HPDE6-E6E7 (cell line): Measurements from ENCODE around the gene RAB3C.

Experiments used
- DNase-seq: peaks from one replicate; pipeline ENCODE4 v3.0.0; 2011; ENCODE audit warnings: missing footprints; ENCODE audit errors: extremely low spot score

The RAB3C gene

DNA sequence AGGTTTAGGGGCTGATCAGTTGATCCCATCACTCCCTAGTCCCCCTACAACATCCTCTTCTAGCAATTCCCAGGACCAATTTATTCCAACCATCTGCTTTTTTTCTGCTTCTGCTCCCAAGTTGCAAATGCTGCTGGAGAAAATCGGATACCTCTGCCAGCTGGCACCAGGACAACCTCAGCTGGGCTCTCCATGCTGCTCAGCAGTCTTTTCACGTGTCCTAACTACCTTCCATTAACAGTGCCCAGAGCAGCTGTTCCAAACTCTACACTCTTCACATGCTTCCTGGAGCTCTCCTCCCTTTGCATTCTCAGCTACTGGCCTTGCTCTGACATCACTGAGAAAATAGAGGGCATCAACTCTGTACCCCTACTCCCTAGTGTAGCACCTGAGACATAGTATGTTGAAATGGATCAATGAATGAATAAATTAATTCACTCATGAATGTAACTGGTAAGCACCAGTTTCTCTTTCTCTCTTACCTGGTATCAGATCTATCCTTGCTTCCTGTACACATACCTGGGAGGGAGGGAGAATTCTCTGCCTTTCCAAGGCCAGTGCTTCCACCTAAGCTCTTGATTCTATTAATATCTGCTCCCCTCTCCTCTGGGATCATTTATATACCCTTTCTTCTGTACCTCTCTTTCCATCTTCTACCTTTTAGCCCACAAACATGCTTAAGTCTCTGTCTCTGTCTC is 191.0 kb downstream of the RAB3C start:
- no peak for DNase-seq

DNA sequence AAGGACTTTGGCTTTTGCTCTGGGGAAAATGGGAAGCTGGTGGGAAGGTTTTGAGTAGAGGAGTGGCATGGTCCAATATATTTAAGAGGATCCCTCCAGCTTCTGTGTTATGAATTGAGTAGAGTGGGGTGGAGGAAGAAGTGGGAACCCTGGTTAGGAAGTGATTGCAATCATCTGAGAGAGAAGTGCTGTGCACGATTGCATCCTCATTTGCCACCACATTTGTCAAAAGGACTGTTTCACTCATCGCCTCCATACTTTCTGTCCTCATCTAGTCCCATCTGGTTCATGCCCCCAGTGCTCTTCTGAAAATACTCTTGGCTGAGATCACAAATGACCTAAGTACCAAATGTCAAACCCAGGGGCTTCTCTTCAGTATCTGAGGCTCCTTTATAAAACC is 192.1 kb downstream of the RAB3C start:
- DNase-seq = no peak

DNA sequence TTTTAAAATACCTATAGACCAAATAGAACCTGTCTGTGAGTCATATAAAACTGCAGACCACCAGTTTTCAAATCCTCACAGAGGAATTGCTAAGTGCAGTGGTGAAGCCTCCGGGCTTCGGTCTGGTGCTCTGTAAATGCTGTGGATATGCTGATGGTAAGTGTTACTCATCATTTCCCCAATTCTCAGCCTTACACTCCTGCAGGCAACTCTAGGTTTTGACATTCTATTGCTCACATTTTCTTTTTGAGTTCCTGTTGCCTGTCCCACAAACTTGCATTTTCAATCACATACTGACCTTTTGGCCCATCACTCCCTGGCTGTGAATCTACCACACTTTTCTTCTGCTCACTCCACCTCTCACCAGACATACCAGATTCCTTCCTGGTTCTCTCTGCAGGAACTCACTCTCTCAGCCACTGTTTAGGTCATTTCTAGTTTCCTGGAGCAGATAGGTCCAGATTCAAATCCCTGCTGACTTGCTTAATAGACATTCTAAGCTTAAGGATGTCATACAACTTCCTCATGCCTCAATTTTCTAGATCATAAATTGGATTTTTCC is 192.9 kb downstream of the RAB3C start:
- DNase-seq = no peak

DNA sequence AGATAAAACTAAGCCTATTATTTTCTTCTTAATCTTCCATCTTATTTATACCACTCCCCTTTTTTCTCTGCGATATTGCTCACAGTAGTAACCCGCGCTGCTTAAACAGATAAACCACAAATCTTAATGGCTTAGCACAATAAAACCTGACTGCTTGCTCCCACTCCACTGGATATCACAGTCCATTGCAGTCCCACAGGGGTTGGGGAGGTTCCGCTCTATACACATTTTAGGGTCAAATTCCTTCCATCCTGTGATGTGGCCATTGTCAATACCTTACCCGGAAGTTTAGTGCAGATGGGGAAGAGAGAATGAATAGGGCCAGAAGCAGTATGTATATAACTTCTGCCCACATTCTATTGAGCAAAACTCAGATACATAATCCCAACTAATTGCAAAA is 193.7 kb downstream of the RAB3C start:
- no peak for DNase-seq

DNA sequence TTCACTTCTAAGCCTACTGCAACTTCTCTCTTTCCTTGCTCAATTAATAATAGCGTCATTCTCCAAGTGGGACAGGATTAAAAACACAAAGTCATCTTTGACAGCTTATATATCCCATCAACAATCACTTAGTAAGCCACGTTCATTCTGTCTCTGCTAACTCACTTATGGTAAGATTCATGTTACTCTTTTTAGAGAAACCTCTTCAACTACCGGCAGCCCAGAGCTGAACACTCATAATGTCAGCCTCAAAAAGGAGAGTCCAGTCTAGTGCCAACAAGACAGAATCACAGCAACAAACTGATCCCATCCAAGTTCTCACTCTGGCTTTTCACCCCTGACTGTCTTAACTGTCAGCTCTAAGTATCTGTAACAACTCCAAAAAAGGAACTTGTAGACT is 196.0 kb downstream of the RAB3C start:
- no peak for DNase-seq

DNA sequence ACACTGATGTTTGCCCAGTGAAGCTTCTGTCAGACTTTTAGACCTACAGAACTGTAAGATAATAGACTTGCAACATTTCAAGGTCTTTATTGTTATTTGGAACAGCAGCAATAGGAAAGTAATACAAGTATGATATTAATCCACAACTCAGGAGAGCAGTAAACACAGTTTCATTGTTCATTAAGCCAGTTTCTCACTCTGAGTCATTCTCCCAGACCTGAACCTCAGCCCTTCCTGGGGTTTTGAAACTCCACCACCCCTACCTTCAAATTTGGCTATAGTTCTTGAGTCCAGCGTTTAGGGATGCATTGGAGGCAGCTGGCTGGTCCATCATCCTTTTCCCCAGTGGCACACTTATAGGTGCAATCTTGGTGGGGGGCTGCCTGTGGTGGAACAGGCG is 203.2 kb downstream of the RAB3C start:
- DNase-seq = no peak

DNA sequence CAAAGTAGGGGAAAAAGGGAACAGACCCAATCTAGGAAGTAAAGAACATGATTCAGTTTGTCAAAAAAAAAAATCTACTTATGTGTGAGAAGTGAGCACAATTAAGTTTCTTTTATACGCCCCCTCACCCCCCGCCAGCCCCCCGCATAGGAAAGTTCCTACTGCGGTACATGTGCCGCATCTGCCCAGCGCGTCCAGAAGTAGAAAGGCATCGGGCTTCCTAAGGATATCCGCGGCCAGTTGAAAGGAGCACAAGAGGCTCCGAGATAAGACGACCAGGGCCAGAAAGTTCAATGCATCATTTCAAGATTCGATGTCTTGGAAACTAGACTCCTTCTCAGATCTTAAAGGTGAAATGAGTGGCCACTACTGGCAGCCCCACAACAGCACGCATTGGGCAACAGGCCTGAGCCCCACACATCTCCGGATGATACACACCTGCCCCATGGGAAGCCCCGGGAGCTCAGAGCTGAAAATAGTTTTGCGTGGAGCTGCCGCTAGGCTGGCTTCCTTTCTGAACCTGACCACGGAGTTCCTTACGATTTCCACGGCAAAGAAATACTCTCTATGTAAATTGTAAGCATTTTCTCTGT is 203.9 kb downstream of the RAB3C start:
- DNase-seq = no peak

- no peak for DNase-seq
Measured at GRCh38 chr5:58787987-58788386, 205.1 kb downstream of the RAB3C start.

- no peak for DNase-seq
Measured at GRCh38 chr5:58793888-58794657, 211.2 kb downstream of the RAB3C start.

- DNase-seq = no peak
Measured at GRCh38 chr5:58794875-58795274, 212.0 kb downstream of the RAB3C start.

DNA sequence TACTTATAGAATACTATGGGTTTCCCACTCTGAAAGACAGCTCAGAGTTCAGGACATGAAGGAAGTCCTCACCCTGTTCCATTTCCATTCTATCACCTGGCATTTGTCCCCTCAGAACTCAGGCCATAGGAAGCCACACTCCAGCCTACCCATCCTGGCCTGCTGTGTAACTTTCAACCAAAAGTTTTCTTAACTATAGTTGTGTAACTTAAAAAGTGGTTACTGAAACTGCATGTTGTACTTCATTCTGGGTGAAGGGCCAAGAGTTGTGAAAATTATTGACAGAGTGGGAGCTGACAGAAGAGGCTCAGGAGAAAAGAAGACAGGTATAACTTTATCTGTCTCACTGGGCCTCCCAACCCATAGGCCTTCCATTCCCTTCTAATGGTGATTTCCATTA is 212.5 kb downstream of the RAB3C start:
- no peak for DNase-seq

- DNase-seq = no peak
Measured at GRCh38 chr5:58797021-58797420, 214.1 kb downstream of the RAB3C start.

DNA sequence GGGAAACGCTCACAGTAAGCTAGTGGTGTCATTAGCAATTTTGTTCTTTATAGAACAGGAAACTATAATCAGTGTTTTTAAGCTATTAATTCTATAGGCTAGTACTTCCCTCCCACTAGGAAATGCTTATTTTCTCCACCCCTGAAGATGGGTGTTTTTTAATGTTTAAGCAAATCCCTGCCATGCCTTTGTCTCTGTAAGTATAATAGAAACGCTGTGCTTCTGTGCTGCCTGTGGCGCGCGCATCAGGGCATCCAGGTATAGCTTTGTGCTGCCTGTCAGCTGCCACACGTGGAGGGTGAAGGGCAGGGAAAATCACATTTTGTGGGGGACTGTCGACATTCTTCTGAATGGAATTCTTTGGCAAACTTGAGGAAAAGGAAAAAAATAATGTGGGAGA is 217.5 kb downstream of the RAB3C start:
- no peak for DNase-seq

DNA sequence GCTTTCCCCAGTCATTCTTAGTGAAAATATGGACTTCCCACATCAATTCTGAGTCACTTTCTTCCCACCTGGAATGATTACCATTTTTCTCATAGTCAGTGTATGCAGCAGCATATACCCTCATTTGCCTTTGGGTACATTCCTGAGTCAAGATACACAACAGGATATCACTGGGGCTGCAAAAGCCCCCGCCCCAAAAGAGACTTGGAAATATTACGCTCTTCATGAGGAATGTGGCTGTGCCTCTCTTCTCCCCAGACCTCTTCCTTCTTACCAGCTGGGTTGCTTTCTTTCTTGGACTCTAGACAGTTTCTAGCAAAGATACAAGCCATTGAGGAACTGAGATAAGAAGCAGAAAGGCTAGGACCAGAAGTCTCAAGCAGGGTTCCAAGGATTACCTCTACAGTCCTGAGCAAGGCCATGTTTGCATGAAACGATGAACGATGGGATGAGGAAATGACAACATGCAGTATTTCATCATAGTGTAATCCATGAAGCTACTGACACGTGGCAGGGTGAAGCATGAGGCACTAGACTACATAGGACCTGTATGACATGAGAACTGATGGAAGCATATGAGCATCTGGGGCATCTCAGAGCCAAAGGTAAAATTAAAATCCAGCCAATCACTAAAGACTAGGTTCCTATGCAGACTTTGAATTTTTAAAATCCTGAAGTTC is 218.1 kb downstream of the RAB3C start:
- DNase-seq = no peak

- DNase-seq = no peak
Measured at GRCh38 chr5:58803056-58803455, 220.2 kb downstream of the RAB3C start.

DNA sequence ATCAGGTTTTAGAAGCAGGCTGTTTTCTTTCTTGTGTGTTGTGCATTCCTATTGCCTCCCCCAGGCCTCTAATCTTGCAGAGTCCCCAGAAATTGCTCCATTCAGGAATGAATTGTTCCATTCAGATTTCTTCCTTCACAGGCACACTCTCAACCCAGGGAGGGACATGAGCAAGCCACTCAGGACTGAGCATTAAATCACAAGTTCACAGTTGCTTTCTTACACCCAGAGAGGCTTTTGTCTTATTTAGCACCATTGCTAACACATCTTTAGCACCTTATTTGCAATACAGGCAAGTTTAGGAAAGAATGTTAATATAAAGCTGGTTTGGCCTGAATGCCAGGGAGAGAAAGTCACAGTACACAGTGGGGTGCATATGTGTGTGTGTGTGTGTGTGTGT is 221.4 kb downstream of the RAB3C start:
- no peak for DNase-seq

- DNase-seq = no peak
Measured at GRCh38 chr5:58810086-58810485, 227.2 kb downstream of the RAB3C start.

DNA sequence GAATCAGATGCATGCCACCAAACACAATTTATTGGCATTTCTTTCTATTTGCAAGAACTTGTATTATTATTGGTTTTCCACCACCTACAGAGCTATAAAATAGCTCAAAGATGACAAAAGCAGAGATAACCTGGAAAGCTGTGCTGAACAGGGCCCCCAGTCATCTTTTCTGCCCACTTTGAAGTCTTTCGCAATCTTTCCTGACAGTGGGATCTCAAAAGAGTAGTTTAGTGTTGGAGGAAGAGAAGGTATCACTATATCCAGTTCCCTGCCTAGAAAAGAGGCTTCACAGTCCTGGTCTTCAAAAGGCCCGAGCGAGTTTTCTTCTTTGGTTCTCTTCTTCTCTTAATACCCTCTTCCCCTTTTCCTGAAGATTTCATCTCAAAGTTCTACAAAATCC is 231.0 kb downstream of the RAB3C start:
- no peak for DNase-seq

DNA sequence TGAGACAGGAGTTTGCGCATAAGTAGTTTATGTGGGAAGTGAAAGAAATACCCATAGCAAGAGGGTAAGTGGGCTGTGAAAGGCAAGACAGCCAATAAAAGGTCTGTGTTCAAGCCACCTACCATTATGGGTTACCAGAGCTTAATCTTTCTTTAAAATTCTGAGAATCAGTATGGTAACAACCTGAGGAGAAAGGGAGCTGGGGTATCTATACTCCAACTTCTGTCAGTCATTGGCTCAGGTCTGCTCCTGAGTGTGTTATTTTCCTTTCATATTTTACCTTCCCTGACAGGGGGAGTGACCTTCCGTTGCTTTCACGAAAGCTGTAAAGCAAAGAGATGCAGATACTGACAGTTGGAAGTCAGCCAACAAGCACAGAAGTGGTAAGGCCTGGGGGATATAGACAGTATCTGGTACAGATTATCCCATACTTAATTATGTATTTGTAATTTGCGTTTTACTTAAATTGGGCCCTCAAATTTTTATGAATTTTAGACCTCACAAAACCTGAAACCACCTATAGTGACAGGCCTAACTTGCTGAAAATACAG is 233.4 kb downstream of the RAB3C start:
- no peak for DNase-seq

GRCh38 chr5:58818465-58818864 is 235.6 kb downstream of the RAB3C start:
- DNase-seq = no peak

GRCh38 chr5:58825441-58825840 is 242.6 kb downstream of the RAB3C start:
- no peak for DNase-seq

DNA sequence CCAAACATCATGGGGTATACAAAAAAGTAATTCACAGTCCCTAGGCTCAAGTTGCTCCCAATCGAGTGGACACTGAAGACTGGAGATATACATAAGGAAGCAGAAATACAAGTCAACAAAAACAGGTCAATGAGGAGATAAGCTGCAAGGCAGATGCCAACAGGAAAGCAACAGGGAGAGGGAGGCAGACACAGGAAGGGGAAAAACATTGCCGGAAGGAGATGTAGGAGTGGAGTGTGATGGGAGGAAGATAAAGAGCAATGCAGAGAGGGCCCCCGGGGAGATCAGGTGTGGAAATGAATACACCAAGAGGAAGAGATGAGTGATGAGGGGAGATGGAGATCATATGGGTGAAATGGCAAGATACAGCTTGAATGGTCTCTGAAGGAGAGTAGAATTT is 243.0 kb downstream of the RAB3C start:
- no peak for DNase-seq
